ENCODE measurements around the gene HLA-DOB.

HLA-DOB gene

GRCh38 chr6:32816746-32817204, at the start of gene HLA-DOB:
HLA-DOB (minus strand) TSS chr6:32817002; CDS start chr6:32816951, 51 bp downstream.
- no peak for DNase-seq

- no peak for DNase-seq
Measured at GRCh38 chr6:32865724-32866443, 49.1 kb upstream of the HLA-DOB start.

GRCh38 chr6:32862725-32863124, 45.9 kb upstream of the HLA-DOB start:
- DNase-seq, result no peak

- DNase-seq, result no peak
Measured at GRCh38 chr6:32860674-32861073, 43.9 kb upstream of the HLA-DOB start.

- DNase-seq, result no peak
Measured at GRCh38 chr6:32858194-32858593, 41.4 kb upstream of the HLA-DOB start.

- no peak for DNase-seq
Measured at GRCh38 chr6:32857156-32857891, 40.5 kb upstream of the HLA-DOB start.

GRCh38 chr6:32855467-32856174, 38.8 kb upstream of the HLA-DOB start:
- DNase-seq, result no peak

GRCh38 chr6:32854376-32855178, 37.8 kb upstream of the HLA-DOB start:
- no peak for DNase-seq

- DNase-seq, result peak; percentile 94
Measured at GRCh38 chr6:32853541-32854375, 37.0 kb upstream of the HLA-DOB start, which contains the start of the genes PSMB9 and TAP1. PSMB9 (plus strand) TSS chr6:32854192; CDS start chr6:32854230, 38 bp downstream. TAP1 (minus strand) TSS chr6:32853704; CDS start chr6:32853636, 68 bp downstream.

- peak; percentile 71 for DNase-seq
Measured at GRCh38 chr6:32852844-32853540, 36.2 kb upstream of the HLA-DOB start.

GRCh38 chr6:32852018-32852843, 35.4 kb upstream of the HLA-DOB start:
- DNase-seq, result no peak

GRCh38 chr6:32851025-32851424, 34.2 kb upstream of the HLA-DOB start:
- no peak for DNase-seq

- no peak for DNase-seq
Measured at GRCh38 chr6:32849126-32849525, 32.3 kb upstream of the HLA-DOB start.

- no peak for DNase-seq
Measured at GRCh38 chr6:32847795-32848194, 31.0 kb upstream of the HLA-DOB start.

GRCh38 chr6:32847004-32847403, 30.2 kb upstream of the HLA-DOB start:
- no peak for DNase-seq

GRCh38 chr6:32845384-32845884, 28.6 kb upstream of the HLA-DOB start:
- DNase-seq, result peak; percentile 53

- no peak for DNase-seq
Measured at GRCh38 chr6:32844839-32845383, 28.1 kb upstream of the HLA-DOB start.

- DNase-seq, result peak; percentile 97
Measured at GRCh38 chr6:32843979-32844838, 27.4 kb upstream of the HLA-DOB start, which contains the start of gene PSMB8. PSMB8 (minus strand) TSS chr6:32844047; CDS start chr6:32843996, 51 bp downstream.
